GM12873 (cell line): ENCODE data around the gene S100PBP.

Experiments used
- CTCF ChIP-seq: IDR thresholded peaks from 2 replicates; pipeline ENCODE4 v1.5.1; 2012; ENCODE audit warnings: low read depth, mild to moderate bottlenecking, moderate library complexity, low read length, control low read depth; ENCODE audit not compliant: insufficient read depth; ENCODE audit errors: missing control alignments

The S100PBP gene

GRCh38 chr1:32791881-32792280, 25.6 kb upstream of the S100PBP start:
- TF ChIP-seq CTCF, result no peak

- no peak for TF ChIP-seq CTCF
Measured at GRCh38 chr1:32797456-32797855, 20.0 kb upstream of the S100PBP start.

- no peak for TF ChIP-seq CTCF
Measured at GRCh38 chr1:32798191-32798590, 19.3 kb upstream of the S100PBP start.

GRCh38 chr1:32798679-32799416, 18.6 kb upstream of the S100PBP start:
- no peak for TF ChIP-seq CTCF

GRCh38 chr1:32801096-32801715, 16.2 kb upstream of the S100PBP start:
- TF ChIP-seq CTCF, result no peak

GRCh38 chr1:32806290-32806689, 11.2 kb upstream of the S100PBP start:
- TF ChIP-seq CTCF, result no peak

GRCh38 chr1:32806910-32807523, 10.4 kb upstream of the S100PBP start:
- TF ChIP-seq CTCF, result no peak
